Effector memory CD4-positive, alpha-beta T cell (primary cell): ENCODE data around the gene SEMA4D.

Experiments
- DNase-seq, 3 donors: peaks; one replicate each; pipeline ENCODE4 v3.0.0-alpha.2; 2020
- H3K27ac ChIP-seq: 2 replicates; pipeline ENCODE4 v1.7.0; 2013; ENCODE audit warnings: mild to moderate bottlenecking, low read length, moderate library complexity; ENCODE audit not compliant: insufficient read depth, poor library complexity, severe bottlenecking
- H3K27me3 ChIP-seq: replicated peaks from 2 replicates; pipeline ENCODE4 v1.7.0; 2013; ENCODE audit warnings: mild to moderate bottlenecking, low read length; ENCODE audit not compliant: insufficient read depth, control insufficient read depth, poor library complexity, severe bottlenecking
- H3K36me3 ChIP-seq: 2 replicates; pipeline ENCODE4 v1.7.0; 2013; ENCODE audit warnings: mild to moderate bottlenecking, low read length, moderate library complexity; ENCODE audit not compliant: control insufficient read depth, insufficient read depth
- H3K4me1 ChIP-seq: 2 replicates; pipeline ENCODE4 v1.7.0; 2013; ENCODE audit warnings: low read length, mild to moderate bottlenecking; ENCODE audit not compliant: control insufficient read depth, insufficient read depth, poor library complexity, severe bottlenecking
- H3K4me3 ChIP-seq: 2 replicates; pipeline ENCODE4 v1.7.0; 2013; ENCODE audit warnings: low read length, low read depth, mild to moderate bottlenecking; ENCODE audit not compliant: insufficient read depth, poor library complexity, severe bottlenecking
- H3K9me3 ChIP-seq: 2 replicates; pipeline ENCODE4 v1.7.0; 2013; ENCODE audit warnings: mild to moderate bottlenecking, low read length, moderate library complexity; ENCODE audit not compliant: control insufficient read depth

SEMA4D gene

DNA sequence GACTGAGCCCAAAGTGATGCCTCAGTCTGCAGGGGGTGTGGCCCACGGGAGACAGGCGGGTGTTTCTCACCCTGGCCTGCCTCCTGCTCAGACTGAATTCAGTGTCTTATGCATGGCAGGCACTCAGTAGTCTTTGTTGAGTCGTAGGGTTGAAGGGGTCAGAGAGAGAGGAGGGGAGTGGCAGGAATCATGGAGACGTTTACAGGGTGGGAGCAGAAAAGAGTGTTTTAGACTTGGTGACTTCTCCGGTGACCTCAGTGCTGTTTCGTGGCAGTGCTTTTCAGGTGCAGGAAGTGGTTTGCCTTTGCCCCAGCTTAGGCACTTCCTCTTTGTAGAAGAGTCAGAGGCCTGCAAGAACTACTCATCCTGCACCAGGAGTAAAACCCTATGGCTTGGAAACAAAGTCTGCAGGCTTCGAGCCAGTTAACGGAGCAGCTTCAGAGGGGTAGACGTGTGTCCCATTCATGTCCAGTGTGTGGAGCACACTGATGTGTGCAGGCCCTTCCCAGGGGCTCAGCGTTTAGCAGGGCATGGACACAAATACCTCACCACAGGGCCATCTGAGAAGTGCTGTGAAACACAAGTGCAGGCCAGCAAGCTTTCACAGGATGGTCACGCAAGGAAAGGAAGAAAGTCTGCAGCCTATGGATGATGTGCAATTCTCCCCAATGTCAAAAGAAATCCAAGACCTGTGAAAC is 24.5 kb upstream of the SEMA4D start:
- Histone ChIP-seq H3K27me3 (no peaks in the 10 kb centered on the region), H3K9me3 (no peaks in the 10 kb centered on the region), H3K4me3 (peak overlapping the region; percentile 20), H3K27ac (peak overlapping the region; percentile 77), H3K4me1 (peaks cover 90% of the 10 kb centered on the region), H3K36me3 (no peaks in the 10 kb centered on the region)
- DNase-seq, result peak; percentile 63 to 77 (median 66)

DNA sequence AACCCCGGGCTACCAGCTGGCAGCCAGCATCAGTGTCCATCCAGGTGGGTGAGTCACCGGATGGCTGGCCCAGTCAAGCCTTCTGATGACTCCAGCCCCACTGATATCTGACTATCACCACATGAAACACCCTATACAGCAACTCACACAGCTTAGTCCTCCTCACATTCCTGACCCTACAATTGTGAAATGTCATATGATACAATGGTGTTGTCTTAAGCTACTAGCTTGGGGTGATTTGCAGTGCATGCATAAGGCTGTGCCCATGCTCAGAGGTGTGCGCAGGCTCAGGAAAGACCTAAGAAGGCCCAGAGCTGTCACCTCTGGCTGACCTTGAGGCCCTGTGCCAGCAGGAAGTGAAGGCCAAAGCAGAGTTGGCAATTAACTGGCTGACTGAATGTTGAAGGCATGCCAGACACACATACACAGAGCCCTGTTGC is 21.5 kb upstream of the SEMA4D start:
- Histone ChIP-seq H3K27me3 (no peaks in the 10 kb centered on the region), H3K36me3 (no peaks in the 10 kb centered on the region), H3K27ac (peak overlapping the region; percentile 48), H3K4me3 (no peak overlapping the region), H3K9me3 (no peaks in the 10 kb centered on the region), H3K4me1 (peaks cover 62% of the 10 kb centered on the region)
- DNase-seq, result no peak

DNA sequence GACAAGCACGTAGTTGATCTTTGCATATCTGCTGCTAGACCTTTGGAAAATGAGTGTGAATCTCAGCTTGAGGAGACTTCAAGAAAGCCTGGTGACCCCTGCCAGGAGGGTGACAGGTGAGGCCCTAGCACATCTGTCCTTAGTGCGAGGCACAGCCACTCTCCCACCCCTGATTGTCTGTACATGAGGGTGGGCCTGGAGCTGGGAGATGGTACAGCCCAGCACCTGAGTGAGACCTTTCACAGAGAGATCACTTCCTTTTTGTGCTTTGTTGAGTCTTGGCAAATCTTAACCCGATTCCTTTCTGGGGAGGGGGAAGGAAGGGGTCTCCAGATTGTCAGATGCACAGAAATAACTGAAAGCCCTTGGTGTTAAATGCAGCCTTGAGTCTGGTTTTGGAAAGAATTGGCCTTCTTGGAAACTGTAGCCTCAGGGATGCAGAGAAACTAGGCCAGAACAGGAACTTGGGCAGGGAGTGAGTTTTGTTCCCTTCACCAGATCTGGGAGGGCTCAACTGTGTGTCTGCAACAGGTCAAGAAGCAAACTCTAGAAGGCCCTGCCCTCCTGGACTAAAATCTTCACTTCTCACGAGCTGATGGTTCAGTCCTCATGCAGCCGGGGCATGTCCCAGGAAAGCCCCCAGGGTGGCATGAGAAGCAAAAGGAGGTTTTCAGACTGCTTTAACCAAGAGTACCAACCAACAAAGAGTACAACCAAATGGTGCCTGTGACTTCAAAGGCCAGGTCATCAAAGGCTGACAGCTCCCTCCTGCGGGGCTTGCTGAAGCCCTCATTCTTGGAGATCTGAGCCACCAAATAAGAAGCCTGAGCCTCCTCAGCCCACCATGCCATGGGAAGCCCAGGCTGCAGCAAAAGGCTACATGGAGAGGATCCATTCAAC is 20.8 kb upstream of the SEMA4D start:
- Histone ChIP-seq H3K27ac (peak overlapping the region; percentile 48), H3K27me3 (no peaks in the 10 kb centered on the region), H3K4me1 (peaks cover 55% of the 10 kb centered on the region), H3K9me3 (no peaks in the 10 kb centered on the region), H3K36me3 (no peaks in the 10 kb centered on the region), H3K4me3 (no peak overlapping the region)
- no peak for DNase-seq

DNA sequence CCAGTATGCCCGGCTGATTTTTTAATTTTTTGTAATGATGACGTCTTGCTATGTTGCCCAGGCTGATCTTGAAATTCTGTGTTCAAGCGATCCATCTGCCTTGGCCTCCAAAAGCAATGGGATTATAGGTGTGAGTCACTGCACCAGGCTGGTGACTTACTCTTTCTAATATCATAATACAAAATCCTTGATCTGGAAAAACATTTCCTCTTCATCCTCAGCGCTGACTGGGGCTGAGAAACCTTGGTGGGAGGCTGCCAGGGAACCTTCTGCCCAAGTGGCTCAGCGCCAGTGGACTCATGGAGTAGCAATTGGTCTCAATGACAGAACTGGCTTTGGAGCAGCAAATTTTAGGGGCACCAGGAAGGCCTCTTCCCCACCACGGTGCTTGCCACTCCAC is 17.5 kb upstream of the SEMA4D start:
- H3K4me1 ChIP-seq, result peaks cover 35% of the 10 kb centered on the region
- H3K36me3 ChIP-seq, result no peaks in the 10 kb centered on the region
- no peak overlapping the region for H3K27ac ChIP-seq
- H3K4me3 ChIP-seq, result no peak overlapping the region
- H3K9me3 ChIP-seq, result no peaks in the 10 kb centered on the region
- DNase-seq, result no peak
- H3K27me3 ChIP-seq, result no peaks in the 10 kb centered on the region

DNA sequence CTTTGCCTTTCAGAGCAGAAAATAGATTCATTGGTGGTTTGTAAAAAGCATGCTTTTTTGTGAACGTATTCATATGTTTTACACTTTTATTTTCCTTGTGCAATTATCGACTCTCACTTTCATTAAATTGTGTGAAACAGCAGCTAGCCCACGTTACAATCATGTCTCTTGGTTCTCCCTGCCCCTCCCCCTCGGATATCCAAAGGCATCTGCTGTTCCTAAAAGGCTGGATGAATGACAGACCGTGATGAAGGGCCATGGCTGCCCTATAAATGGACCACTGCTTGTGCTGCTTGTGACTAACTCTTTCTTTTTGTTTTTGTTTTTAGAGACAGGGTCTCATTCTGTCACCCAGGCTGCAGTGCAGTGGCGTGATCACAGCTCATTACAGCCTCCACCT is 17.0 kb upstream of the SEMA4D start:
- no peak overlapping the region for H3K27ac ChIP-seq
- H3K4me1 ChIP-seq, result peaks cover 31% of the 10 kb centered on the region
- no peak overlapping the region for H3K4me3 ChIP-seq
- no peak for DNase-seq
- H3K27me3 ChIP-seq, result no peaks in the 10 kb centered on the region
- H3K9me3 ChIP-seq, result no peaks in the 10 kb centered on the region
- no peaks in the 10 kb centered on the region for H3K36me3 ChIP-seq

DNA sequence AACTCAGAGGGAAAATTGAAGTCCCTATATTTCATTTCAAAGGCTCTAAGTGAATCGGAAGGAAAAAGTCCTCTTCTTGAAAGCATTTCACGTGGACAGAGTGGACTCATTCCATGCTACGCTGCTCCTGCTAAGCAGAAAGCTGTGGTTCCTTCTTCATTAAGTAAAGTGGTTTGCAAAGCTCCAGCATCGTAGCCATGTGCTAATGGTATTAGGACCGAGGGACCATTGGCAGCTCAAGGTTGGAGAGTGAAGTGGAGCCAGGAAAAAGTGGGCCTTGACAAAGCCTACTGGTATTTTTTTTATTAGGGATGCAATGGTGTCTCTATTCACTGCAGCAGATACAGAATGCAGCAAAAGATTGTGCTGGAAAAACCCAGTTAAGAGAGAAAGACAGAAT is 16.4 kb upstream of the SEMA4D start:
- Histone ChIP-seq H3K4me1 (peaks cover 25% of the 10 kb centered on the region), H3K4me3 (no peak overlapping the region), H3K27ac (no peak overlapping the region), H3K27me3 (no peaks in the 10 kb centered on the region), H3K36me3 (no peaks in the 10 kb centered on the region), H3K9me3 (no peaks in the 10 kb centered on the region)
- DNase-seq, result no peak

DNA sequence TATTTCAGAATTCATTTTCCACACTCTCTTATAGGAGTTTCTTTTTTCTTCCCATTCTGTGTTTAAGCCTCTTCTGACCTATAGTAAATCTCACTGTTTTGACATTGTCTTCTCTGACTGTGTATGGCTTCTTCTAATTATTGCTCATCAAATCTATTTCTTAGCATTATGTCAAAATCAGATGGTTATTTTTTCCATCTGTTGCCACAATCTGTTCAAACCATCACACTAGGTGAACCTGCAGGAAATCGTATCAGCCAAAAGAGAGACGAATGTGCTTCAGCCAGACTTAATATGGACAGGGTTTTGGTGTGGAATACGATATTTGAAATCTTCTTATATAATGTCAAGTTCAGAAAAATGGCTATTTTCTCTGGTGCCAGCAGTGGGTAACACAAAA is 15.9 kb upstream of the SEMA4D start:
- Histone ChIP-seq H3K27ac (no peak overlapping the region), H3K9me3 (no peaks in the 10 kb centered on the region), H3K27me3 (no peaks in the 10 kb centered on the region), H3K4me1 (peaks cover 20% of the 10 kb centered on the region), H3K36me3 (no peaks in the 10 kb centered on the region), H3K4me3 (no peak overlapping the region)
- no peak for DNase-seq

DNA sequence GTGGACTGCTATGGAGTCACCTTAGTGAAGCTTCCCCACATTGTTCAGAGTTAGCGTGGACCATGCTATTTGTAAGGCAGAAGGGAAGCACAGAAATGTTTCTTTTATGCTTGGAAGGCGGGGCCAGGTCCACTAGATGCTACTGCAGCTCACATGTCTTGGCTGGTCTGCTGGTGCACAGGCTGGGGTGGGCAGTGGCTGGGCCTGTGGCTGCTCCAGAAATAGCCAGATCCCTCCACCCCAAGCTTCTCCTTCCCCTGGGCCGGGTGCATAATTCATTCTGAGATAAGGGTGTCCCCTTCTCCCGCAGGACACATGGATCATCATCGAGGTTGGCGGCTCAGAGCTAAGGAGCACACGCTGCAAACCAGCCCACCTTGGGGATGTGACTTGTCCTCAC is 14.5 kb upstream of the SEMA4D start:
- H3K4me3 ChIP-seq, result no peak overlapping the region
- no peaks in the 10 kb centered on the region for H3K36me3 ChIP-seq
- peaks cover 21% of the 10 kb centered on the region for H3K4me1 ChIP-seq
- no peaks in the 10 kb centered on the region for H3K9me3 ChIP-seq
- H3K27me3 ChIP-seq, result no peaks in the 10 kb centered on the region
- H3K27ac ChIP-seq, result no peak overlapping the region
- DNase-seq, result no peak

DNA sequence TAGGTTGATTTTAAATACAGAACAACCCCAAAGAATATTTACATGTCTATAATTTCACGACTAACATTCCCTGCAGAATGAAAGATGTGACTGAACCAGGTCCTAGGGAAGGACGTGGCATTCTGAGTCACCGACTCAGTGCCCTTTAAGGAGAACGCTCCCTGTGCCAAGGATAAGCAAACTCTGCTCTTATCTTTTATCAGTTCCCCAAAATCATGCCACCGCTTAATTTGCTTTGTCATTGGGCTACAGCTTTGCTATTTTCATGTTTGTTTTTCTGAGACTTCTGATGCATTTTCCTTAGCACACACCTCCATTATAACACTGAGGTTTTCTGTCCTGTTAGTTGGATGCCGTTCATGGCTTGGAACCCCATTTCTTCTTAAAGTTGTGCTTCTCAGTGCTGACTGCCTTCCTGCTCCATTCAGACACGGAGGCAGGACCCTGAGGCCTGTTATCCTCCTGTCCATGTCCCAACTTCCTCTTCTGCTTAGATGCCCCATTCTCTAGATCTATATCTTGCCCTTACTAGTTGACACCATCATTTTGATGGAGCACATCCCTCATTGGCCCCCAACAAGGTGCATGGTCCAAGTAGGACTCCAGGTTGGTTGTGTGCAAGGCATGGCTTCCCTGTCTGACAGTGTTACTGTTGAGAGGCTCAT is 11.2 kb upstream of the SEMA4D start:
- no peak for DNase-seq
- H3K27ac ChIP-seq, result no peak overlapping the region
- H3K36me3 ChIP-seq, result no peaks in the 10 kb centered on the region
- H3K4me1 ChIP-seq, result peaks cover 25% of the 10 kb centered on the region
- no peaks in the 10 kb centered on the region for H3K27me3 ChIP-seq
- no peaks in the 10 kb centered on the region for H3K9me3 ChIP-seq
- no peak overlapping the region for H3K4me3 ChIP-seq

DNA sequence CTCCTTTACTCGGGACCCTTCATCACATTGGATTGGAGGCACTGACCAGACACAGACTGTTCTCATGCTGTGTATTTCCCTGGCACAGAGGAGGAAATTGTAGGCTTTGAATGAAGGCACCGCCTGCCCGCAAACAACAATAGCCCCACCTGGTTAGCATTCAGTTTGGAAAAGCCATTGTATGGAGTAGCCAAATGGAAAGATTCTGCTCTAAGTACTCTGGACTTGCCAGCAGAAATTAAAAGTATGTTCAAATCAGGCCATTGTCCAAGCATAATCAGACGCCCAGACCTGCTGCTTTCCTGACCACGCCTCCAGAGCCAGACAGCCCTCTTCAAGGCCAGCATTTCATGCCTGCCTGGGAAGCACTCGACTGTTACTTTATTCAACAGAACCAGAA is 8.0 kb upstream of the SEMA4D start:
- Histone ChIP-seq H3K36me3 (no peaks in the 10 kb centered on the region), H3K27me3 (no peaks in the 10 kb centered on the region), H3K4me1 (peaks cover 46% of the 10 kb centered on the region), H3K9me3 (no peaks in the 10 kb centered on the region), H3K27ac (no peak overlapping the region), H3K4me3 (no peak overlapping the region)
- no peak for DNase-seq
